Measurements from ENCODE around the gene TMEM9B.
"Not testable (repeated sequence)": the region's sequence is repeated elsewhere in the genome, so short reads cannot be mapped to it uniquely, and the experiment has no call there.

Gene TMEM9B

GRCh38 chr11:8937659-8938058 lies 26.6 kb downstream of the TMEM9B start:
- H3K4me3 ChIP-seq (ENCODE audit: low read depth, low read length): no peak overlapping the region
- no peak for TF ChIP-seq CTCF (IDR thresholded peaks at IDR 0.05; ENCODE audit: control insufficient read depth, extremely low read depth, insufficient read depth)
- no peak for DNase-seq (ENCODE audit: low read depth)

- DNase-seq (ENCODE audit: low read depth): no peak
Observed at GRCh38 chr11:8937159-8937558, 27.1 kb downstream of the TMEM9B start.

GRCh38 chr11:8935789-8936188 lies 28.5 kb downstream of the TMEM9B start:
- not testable (repeated sequence) for DNase-seq (ENCODE audit: low read depth); H3K4me3 ChIP-seq (ENCODE audit: low read depth, low read length)

More at GRCh38 chr11:8937159-8937558, 27.1 kb downstream of the TMEM9B start:
- no peak for TF ChIP-seq CTCF (IDR thresholded peaks at IDR 0.05; ENCODE audit: control insufficient read depth, extremely low read depth, insufficient read depth)
- H3K4me3 ChIP-seq (ENCODE audit: low read depth, low read length): no peak overlapping the region

- TF ChIP-seq CTCF (IDR thresholded peaks at IDR 0.05; ENCODE audit: control insufficient read depth, extremely low read depth, insufficient read depth): no peak
- H3K4me3 ChIP-seq (ENCODE audit: low read depth, low read length): no peak overlapping the region
- no peak for DNase-seq (ENCODE audit: low read depth)
Observed at GRCh38 chr11:8934742-8935488, 29.3 kb downstream of the TMEM9B start.

GRCh38 chr11:8933931-8934330 lies 30.3 kb downstream of the TMEM9B start:
- no peak for DNase-seq (ENCODE audit: low read depth)
- no peak for TF ChIP-seq CTCF (IDR thresholded peaks at IDR 0.05; ENCODE audit: control insufficient read depth, extremely low read depth, insufficient read depth)
- H3K4me3 ChIP-seq (ENCODE audit: low read depth, low read length): no peak overlapping the region

- H3K4me3 ChIP-seq (ENCODE audit: low read depth, low read length): no peak within 1 kb of the TSS
- no peak for TF ChIP-seq CTCF (IDR thresholded peaks at IDR 0.05; ENCODE audit: control insufficient read depth, extremely low read depth, insufficient read depth)
- no peak for DNase-seq (ENCODE audit: low read depth)
Observed at GRCh38 chr11:8932564-8933180, 31.6 kb downstream of the TMEM9B start, which contains the start of gene C11orf16. Gene C11orf16, minus strand, starts transcription at chr11:8932947. Its CDS starts 639 bp downstream, at chr11:8932308.

GRCh38 chr11:8930456-8931175 lies 33.6 kb downstream of the TMEM9B start:
- TF ChIP-seq CTCF (IDR thresholded peaks at IDR 0.05; ENCODE audit: control insufficient read depth, extremely low read depth, insufficient read depth): no peak
- no peak for DNase-seq (ENCODE audit: low read depth)
- no peak overlapping the region for H3K4me3 ChIP-seq (ENCODE audit: low read depth, low read length)

Data from LNCaP clone FGC (cell line).